ENCODE measurements around the gene NDUFS6.

GRCh38 chr5:1770443-1770802 lies 30.8 kb upstream of the NDUFS6 start:
- TF ChIP-seq, protein P1, sequence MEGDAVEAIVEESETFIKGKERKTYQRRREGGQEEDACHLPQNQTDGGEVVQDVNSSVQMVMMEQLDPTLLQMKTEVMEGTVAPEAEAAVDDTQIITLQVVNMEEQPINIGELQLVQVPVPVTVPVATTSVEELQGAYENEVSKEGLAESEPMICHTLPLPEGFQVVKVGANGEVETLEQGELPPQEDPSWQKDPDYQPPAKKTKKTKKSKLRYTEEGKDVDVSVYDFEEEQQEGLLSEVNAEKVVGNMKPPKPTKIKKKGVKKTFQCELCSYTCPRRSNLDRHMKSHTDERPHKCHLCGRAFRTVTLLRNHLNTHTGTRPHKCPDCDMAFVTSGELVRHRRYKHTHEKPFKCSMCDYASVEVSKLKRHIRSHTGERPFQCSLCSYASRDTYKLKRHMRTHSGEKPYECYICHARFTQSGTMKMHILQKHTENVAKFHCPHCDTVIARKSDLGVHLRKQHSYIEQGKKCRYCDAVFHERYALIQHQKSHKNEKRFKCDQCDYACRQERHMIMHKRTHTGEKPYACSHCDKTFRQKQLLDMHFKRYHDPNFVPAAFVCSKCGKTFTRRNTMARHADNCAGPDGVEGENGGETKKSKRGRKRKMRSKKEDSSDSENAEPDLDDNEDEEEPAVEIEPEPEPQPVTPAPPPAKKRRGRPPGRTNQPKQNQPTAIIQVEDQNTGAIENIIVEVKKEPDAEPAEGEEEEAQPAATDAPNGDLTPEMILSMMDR (IDR thresholded peaks at IDR 0.05; ENCODE audit: insufficient read depth, low read depth, low read length): no peak
- TF ChIP-seq EZH2 (IDR thresholded peaks at IDR 0.05; ENCODE audit: insufficient read depth, low read length): no peak

Measured in astrocyte (in vitro differentiated cells and primary cell).